Activated CD4-positive, alpha-beta memory T cell treated with anti-CD3 and anti-CD28 coated beads, Interleukin-2, amount 10 ng/mL, durations not matched to agents 7 days and 5 days (primary cell): Measurements from ENCODE around the gene NIM1K. TPM values are rescaled to one million over a fixed set of nuclear protein-coding genes. Genes with fewer than 3 reads are reported as not detected.
"Not testable (repeated sequence)": the region's sequence is repeated elsewhere in the genome, so short reads cannot be mapped to it uniquely, and the experiment has no call there.

Source experiments
- CTCF ChIA-PET: fragments of 350-600 bp; sonication (Branson Sonifier 250); formaldehyde crosslinking; loops from one replicate; lab custom pipeline; 2021; ENCODE audit warnings: antibody characterized with exemption, inconsistent platforms; lab: Charles Lee
- POLR2A ChIA-PET: fragments of 350-600 bp; sonication (Branson Sonifier 250); formaldehyde crosslinking; loops from one replicate; lab custom pipeline; 2021; ENCODE audit warnings: antibody characterized with exemption; lab: Charles Lee
- DNase-seq: peaks from one replicate; pipeline ENCODE4 v3.0.0-alpha.2; 2020
- H3K27ac Mint-ChIP-seq: one replicate; pipeline ENCODE4 v1.8.0; 2021; ENCODE audit warnings: mild to moderate bottlenecking, mixed read lengths
- H3K27me3 Mint-ChIP-seq: one replicate; pipeline ENCODE4 v1.8.0; 2021; ENCODE audit warnings: mixed read lengths
- H3K36me3 Mint-ChIP-seq: one replicate; pipeline ENCODE4 v1.8.0; 2021; ENCODE audit warnings: low read depth, mixed read lengths
- H3K4me1 Mint-ChIP-seq: one replicate; pipeline ENCODE4 v1.8.0; 2021; ENCODE audit warnings: mixed read lengths
- H3K4me3 Mint-ChIP-seq: one replicate; pipeline ENCODE4 v1.8.0; 2021; ENCODE audit warnings: mild to moderate bottlenecking, mixed read lengths
- H3K9me3 Mint-ChIP-seq: one replicate; pipeline ENCODE4 v1.8.0; 2021; ENCODE audit warnings: mixed read lengths
- total RNA-seq, 2 experiments: library from RNA; stranded (reverse); gene quantifications; one replicate each; pipeline ENCODE4 v1.2.3, GENCODE V29; 2021

NIM1K gene
- total RNA-seq, 2 experiments from 2014 or later: 0.73 to 0.83 TPM

- POLR2A ChIA-PET: interaction anchor here (2.3 to 2.4 kb wide), 2 partner anchors 13 kb away, joined by 12 read pairs; partner anchors contain the start of gene HMGCS1
These were observed 108.1 kb downstream of the NIM1K start for GRCh38 chr5:43300112-43300511.

GRCh38 chr5:43301653-43302091 lies 109.6 kb downstream of the NIM1K start:
- no peaks in the 10 kb centered on the region for H3K9me3 Mint-ChIP-seq
- H3K4me1 Mint-ChIP-seq: peaks cover 51% of the 10 kb centered on the region
- ChIA-PET POLR2A (interaction anchor here (2.4 kb wide), 1 partner anchor 11 kb away, joined by 12 read pairs; the partner anchor contains the start of gene HMGCS1), CTCF (no interaction called here)
- no peak overlapping the region for H3K4me3 Mint-ChIP-seq
- no peaks in the 10 kb centered on the region for H3K27me3 Mint-ChIP-seq
- H3K27ac Mint-ChIP-seq: no peak overlapping the region
- no peak for DNase-seq
- peaks cover 66% of the 10 kb centered on the region for H3K36me3 Mint-ChIP-seq

More at GRCh38 chr5:43300112-43300511, 108.1 kb downstream of the NIM1K start:
- CTCF ChIA-PET: interaction anchor here (0.8 kb wide), 1 partner anchor 184 kb away, joined by 3 read pairs; no protein-coding TSS in a partner anchor
- H3K27ac Mint-ChIP-seq: no peak overlapping the region
- DNase-seq: no peak
- H3K9me3 Mint-ChIP-seq: no peaks in the 10 kb centered on the region
- peaks cover 41% of the 10 kb centered on the region for H3K4me1 Mint-ChIP-seq
- H3K27me3 Mint-ChIP-seq: no peaks in the 10 kb centered on the region
- H3K4me3 Mint-ChIP-seq: no peak overlapping the region
- H3K36me3 Mint-ChIP-seq: peaks cover 72% of the 10 kb centered on the region

GRCh38 chr5:43302481-43302880 lies 110.5 kb downstream of the NIM1K start:
- Mint-ChIP-seq H3K27me3 (no peaks in the 10 kb centered on the region), H3K4me1 (peaks cover 54% of the 10 kb centered on the region), H3K9me3 (no peaks in the 10 kb centered on the region), H3K36me3 (peaks cover 62% of the 10 kb centered on the region), H3K4me3 (no peak overlapping the region), H3K27ac (no peak overlapping the region)
- POLR2A ChIA-PET: interaction anchor here (2.4 kb wide), 1 partner anchor 10 kb away, joined by 12 read pairs; the partner anchor contains the start of gene HMGCS1
- DNase-seq: no peak
- CTCF ChIA-PET: interaction anchor here (1.2 kb wide), 1 partner anchor 11 kb away, joined by 4 read pairs; the partner anchor contains the start of gene HMGCS1

GRCh38 chr5:43303242-43303641 lies 111.2 kb downstream of the NIM1K start:
- Mint-ChIP-seq H3K9me3 (no peaks in the 10 kb centered on the region), H3K27me3 (no peaks in the 10 kb centered on the region), H3K4me3 (no peak overlapping the region), H3K36me3 (peaks cover 63% of the 10 kb centered on the region), H3K4me1 (peaks cover 61% of the 10 kb centered on the region), H3K27ac (no peak overlapping the region)
- no peak for DNase-seq
- CTCF ChIA-PET: interaction anchor here (0.6 to 3.8 kb wide), 5 partner anchors 10 to 197 kb away, joined by 3 to 24 read pairs (median 19); partner anchors contain the start of genes HMGCS1 and TMEM267
- POLR2A ChIA-PET: interaction anchor here (1.1 to 2.1 kb wide), 3 partner anchors 10 to 300 kb away, joined by 3 to 16 read pairs (median 3); partner anchors contain the start of genes HMGCS1 and NNT

- no peak for DNase-seq
- peak overlapping the region; percentile 72 for H3K27ac Mint-ChIP-seq
- H3K9me3 Mint-ChIP-seq: no peaks in the 10 kb centered on the region
- ChIA-PET CTCF (interaction anchor here (0.9 to 3.8 kb wide), 6 partner anchors 9 to 198 kb away, joined by 3 to 24 read pairs (median 13); partner anchors contain the start of genes HMGCS1, NIM1K and TMEM267), POLR2A (interaction anchor here (1.1 to 3.5 kb wide), 6 partner anchors 9 to 298 kb away, joined by 3 to 16 read pairs (median 6); partner anchors contain the start of genes HMGCS1, NNT, TMEM267 and ZNF131)
- peaks cover 70% of the 10 kb centered on the region for H3K4me1 Mint-ChIP-seq
- H3K4me3 Mint-ChIP-seq: peak overlapping the region; percentile 29
- no peaks in the 10 kb centered on the region for H3K27me3 Mint-ChIP-seq
- H3K36me3 Mint-ChIP-seq: peaks cover 62% of the 10 kb centered on the region
These were observed 112.5 kb downstream of the NIM1K start for GRCh38 chr5:43304525-43304924.

GRCh38 chr5:43305948-43306565 lies 114.0 kb downstream of the NIM1K start:
- CTCF ChIA-PET: interaction anchor here (0.5 to 3.8 kb wide), 16 partner anchors 8 to 397 kb away, joined by 3 to 24 read pairs (median 4); partner anchors contain the start of genes HMGCS1, NIM1K, TMEM267 and ZNF131
- Mint-ChIP-seq H3K27ac (peak overlapping the region; percentile 53), H3K36me3 (peaks cover 58% of the 10 kb centered on the region), H3K4me1 (peaks cover 80% of the 10 kb centered on the region), H3K9me3 (no peaks in the 10 kb centered on the region), H3K27me3 (no peaks in the 10 kb centered on the region), H3K4me3 (no peak overlapping the region)
- DNase-seq: no peak
- POLR2A ChIA-PET: interaction anchor here (0.8 to 3.5 kb wide), 7 partner anchors 84 to 313 kb away, joined by 3 to 15 read pairs (median 4); partner anchors contain the start of genes TMEM267 and ZNF131

- not testable (repeated sequence) for H3K27ac Mint-ChIP-seq, H3K9me3 Mint-ChIP-seq, H3K4me3 Mint-ChIP-seq, H3K27me3 Mint-ChIP-seq, DNase-seq
- ChIA-PET CTCF (interaction anchor here (0.7 to 3.8 kb wide), 11 partner anchors 14 to 398 kb away, joined by 3 to 24 read pairs (median 4); partner anchors contain the start of genes NIM1K and ZNF131), POLR2A (interaction anchor here (1.4 to 3.5 kb wide), 3 partner anchors 177 to 241 kb away, joined by 3 to 15 read pairs (median 5); partner anchors contain the start of gene TMEM267)
- Mint-ChIP-seq H3K4me1 (peaks cover 81% of the 10 kb centered on the region), H3K36me3 (peaks cover 58% of the 10 kb centered on the region)
These were observed 114.9 kb downstream of the NIM1K start for GRCh38 chr5:43306954-43307353.

- Mint-ChIP-seq H3K27ac (peak overlapping the region; percentile 21), H3K4me3 (no peak overlapping the region), H3K27me3 (no peaks in the 10 kb centered on the region), H3K4me1 (peaks cover 80% of the 10 kb centered on the region), H3K36me3 (peaks cover 65% of the 10 kb centered on the region), H3K9me3 (no peaks in the 10 kb centered on the region)
- no peak for DNase-seq
- ChIA-PET POLR2A (interaction anchor here (1.0 to 1.5 kb wide), 2 partner anchors 175 to 188 kb away, joined by 4 to 8 read pairs; partner anchors contain the start of genes TMEM267 and ZNF131), CTCF (interaction anchor here (1.1 kb wide), 1 partner anchor 400 kb away, joined by 3 read pairs; no protein-coding TSS in a partner anchor)
These were observed 117.1 kb downstream of the NIM1K start for GRCh38 chr5:43309122-43309521.

- H3K4me3 Mint-ChIP-seq: no peak overlapping the region
- no peak overlapping the region for H3K27ac Mint-ChIP-seq
These were observed 117.6 kb downstream of the NIM1K start for GRCh38 chr5:43309637-43310036.

GRCh38 chr5:43312076-43312661 lies 120.1 kb downstream of the NIM1K start:
- DNase-seq: no peak
- peaks cover 58% of the 10 kb centered on the region for H3K36me3 Mint-ChIP-seq
- peaks cover 81% of the 10 kb centered on the region for H3K4me1 Mint-ChIP-seq
- ChIA-PET CTCF (interaction anchor here (1.0 to 3.3 kb wide), 10 partner anchors 9 to 403 kb away, joined by 3 to 28 read pairs (median 4); partner anchors contain the start of genes TMEM267 and ZNF131), POLR2A (interaction anchor here (0.7 to 4.6 kb wide), 28 partner anchors 8 to 362 kb away, joined by 3 to 80 read pairs (median 10); partner anchors contain the start of genes NNT, TMEM267 and ZNF131)
- peaks cover 10% of the 10 kb centered on the region for H3K9me3 Mint-ChIP-seq
- H3K27me3 Mint-ChIP-seq: no peaks in the 10 kb centered on the region
- H3K4me3 Mint-ChIP-seq: peak overlapping the region; percentile 99
- H3K27ac Mint-ChIP-seq: peak overlapping the region; percentile 85

More at GRCh38 chr5:43309637-43310036, 117.6 kb downstream of the NIM1K start:
- Mint-ChIP-seq H3K27me3 (no peaks in the 10 kb centered on the region), H3K9me3 (peaks cover 2% of the 10 kb centered on the region), H3K4me1 (peaks cover 80% of the 10 kb centered on the region), H3K36me3 (peaks cover 66% of the 10 kb centered on the region)
- ChIA-PET CTCF (interaction anchor here (1.1 kb wide), 1 partner anchor 401 kb away, joined by 3 read pairs; no protein-coding TSS in a partner anchor), POLR2A (interaction anchor here (1.0 kb wide), 1 partner anchor 188 kb away, joined by 4 read pairs; the partner anchor contains the start of gene ZNF131)
- DNase-seq: no peak

GRCh38 chr5:43312699-43313034 lies 120.6 kb downstream of the NIM1K start:
- Mint-ChIP-seq H3K36me3 (peaks cover 57% of the 10 kb centered on the region), H3K4me1 (peaks cover 79% of the 10 kb centered on the region), H3K27me3 (no peaks in the 10 kb centered on the region), H3K4me3 (peak overlapping the region; percentile 99), H3K27ac (peak overlapping the region; percentile 85), H3K9me3 (peaks cover 11% of the 10 kb centered on the region)
- POLR2A ChIA-PET: interaction anchor here (0.7 to 4.6 kb wide), 30 partner anchors 9 to 363 kb away, joined by 3 to 80 read pairs (median 9); partner anchors contain the start of genes C5orf34, NNT, TMEM267 and ZNF131
- CTCF ChIA-PET: interaction anchor here (1.0 to 3.3 kb wide), 13 partner anchors 9 to 404 kb away, joined by 3 to 28 read pairs (median 5); partner anchors contain the start of genes TMEM267 and ZNF131
- DNase-seq: no peak
